Small intestine (tissue), 16 donors: ENCODE results near the gene SKAP1. TPM values are rescaled to one million over a fixed set of nuclear protein-coding genes. Genes with fewer than 3 reads are reported as not detected.

ENCODE experiments used
- DNase-seq, 2 donors: peaks; one replicate each; pipeline versions ENCODE4 v3.0.0 to v3.0.0-alpha.2; 2013
- FAIRE-seq: peaks from 2 replicates; lab custom pipeline; 2012; peaks lifted over from hg19 to GRCh38; lab: Jason Lieb, UNC
- H3K27ac ChIP-seq, 3 donors: one replicate each; pipeline ENCODE4 v1.5.1; 2013; ENCODE audit warnings: low read length in 2 of 3, mild to moderate bottlenecking in 2 of 3, control low read depth in 1 of 3, inconsistent platforms in 1 of 3, low read depth in 1 of 3, moderate library complexity in 1 of 3
- H3K27me3 ChIP-seq, 3 donors: one replicate each; pipeline ENCODE4 v1.6.1; 2013; ENCODE audit warnings: low read length in 3 of 3, inconsistent platforms in 1 of 3; ENCODE audit not compliant: control insufficient read depth in 3 of 3, insufficient read depth in 3 of 3
- H3K36me3 ChIP-seq, 3 donors: one replicate each; pipeline ENCODE4 v1.6.1; 2013; ENCODE audit warnings: low read length in 3 of 3, inconsistent platforms in 1 of 3, low read depth in 1 of 3, mild to moderate bottlenecking in 1 of 3, moderate library complexity in 1 of 3; ENCODE audit not compliant: control insufficient read depth in 3 of 3, insufficient read depth in 2 of 3
- H3K4me1 ChIP-seq, 3 donors: one replicate each; pipeline ENCODE4 v1.6.1; 2013; ENCODE audit warnings: low read length in 2 of 3, inconsistent platforms in 1 of 3, low read depth in 1 of 3, mild to moderate bottlenecking in 1 of 3, moderate library complexity in 1 of 3; ENCODE audit not compliant: control insufficient read depth in 3 of 3, insufficient read depth in 2 of 3
- H3K4me3 ChIP-seq, 3 donors: one replicate each; pipeline ENCODE4 v1.5.1; 2013; ENCODE audit warnings: low read length in 3 of 3, control low read depth in 1 of 3, inconsistent platforms in 1 of 3, low read depth in 1 of 3, mild to moderate bottlenecking in 1 of 3, moderate library complexity in 1 of 3
- H3K9me3 ChIP-seq, 2 donors: one replicate each; pipeline ENCODE4 v1.6.1; 2013; ENCODE audit warnings: low read depth in 1 of 2, low read length in 1 of 2; ENCODE audit not compliant: control insufficient read depth in 2 of 2, insufficient read depth in 1 of 2
- WGBS, 3 donors: extraction: QIAGEN DNeasy Blood & Tissue Kit; methylation state at CpG; one replicate each; pipeline ENCODE4 v1.1.7; 2013; 5-methylcytosine and 5-hydroxymethylcytosine counted together
- long read RNA-seq, 10 donors: transcript quantifications; one replicate each; lab custom pipeline, GENCODE V29; 2026
- polyA plus RNA-seq, 4 donors: library from polyadenylated mRNA; stranded (reverse) in 3 of 4; unstranded in 1 of 4; fragments of 200-250 nt in 3 of 4; fragments of 120-200 nt in 1 of 4; gene quantifications; one replicate each; pipeline versions ENCODE4 v1.2.1 to v1.2.3, GENCODE V29; 2013
- donor health status: healthy with polysubstance abuse.
- donor health status: control.
- donor health status: control.
- donor health status: Bipolar disorder and iron deficiency.
- donor health status: healthy.

Gene SKAP1
- polyA plus RNA-seq: 1 to 10 TPM; 1.8 to 8.1 (median 2.1) TPM
- long read RNA-seq, donor 1: 0 reads
- long read RNA-seq, donor 2: 0 reads
- long read RNA-seq, donor 3: 0 reads
- long read RNA-seq, donor 4: 0 reads
- long read RNA-seq, donor 5: 0 reads
- long read RNA-seq, donor 6, partial matches to known transcripts: 0 of 1 reads
- long read RNA-seq, donor 6, other reads (novel, unspliced or antisense): 0 of 1 reads
- long read RNA-seq, donor 7: 0 reads
- long read RNA-seq, donor 8: 0 reads
- long read RNA-seq, donor 9: 0 reads
- long read RNA-seq, donor 10: 0 reads

- Histone ChIP-seq H3K27ac (peak within 1 kb of the TSS in 2 of 3 donors; percentile 75 to 83), H3K36me3 (no peaks in the 10 kb centered on the region), H3K4me1 (peaks cover 0 to 3% (median 0%) of the 10 kb centered on the region in 3 donors), H3K27me3 (peaks cover 3 to 51% (median 7%) of the 10 kb centered on the region in 3 donors), H3K4me3 (peak within 1 kb of the TSS; percentile 8 to 48 (median 26)), H3K9me3 (no peaks in the 10 kb centered on the region)
- DNase-seq: peak; percentile 28 to 38
- FAIRE-seq: no peak
- WGBS, 3 donors: 15 to 20% (median 16%) methylated on average over 46 to 65 of the region's 65 CpGs
Observed at GRCh38 chr17:48429638-48430586, at the start of gene SKAP1. TSS of gene SKAP1 (minus strand) at chr17:48430214.

GRCh38 chr17:48479014-48479402, 49.0 kb upstream of the SKAP1 start:
- peaks cover 0 to 32% (median 0%) of the 10 kb centered on the region in 3 donors for H3K27me3 ChIP-seq
- DNase-seq (no peak), FAIRE-seq (no peak)
- H3K27ac ChIP-seq: no peak overlapping the region
- 51 to 72% (median 69%) methylated on average over 2 of the region's 2 CpGs for WGBS, 3 donors
- H3K4me1 ChIP-seq: peaks cover 0 to 8% (median 0%) of the 10 kb centered on the region in 3 donors
- no peak overlapping the region for H3K4me3 ChIP-seq
- no peaks in the 10 kb centered on the region for H3K36me3 ChIP-seq
- no peaks in the 10 kb centered on the region for H3K9me3 ChIP-seq

GRCh38 chr17:48478224-48479013, 48.4 kb upstream of the SKAP1 start:
- no peak for DNase-seq
- Histone ChIP-seq H3K9me3 (no peaks in the 10 kb centered on the region), H3K27ac (no peak overlapping the region), H3K4me3 (no peak overlapping the region), H3K36me3 (no peaks in the 10 kb centered on the region), H3K27me3 (peaks cover 0 to 26% (median 0%) of the 10 kb centered on the region in 3 donors), H3K4me1 (peaks cover 0 to 3% (median 0%) of the 10 kb centered on the region in 3 donors)
- WGBS, 3 donors: 47 to 57% (median 52%) methylated on average over 9 of the region's 9 CpGs
- FAIRE-seq: no peak

GRCh38 chr17:48477221-48477620, 47.2 kb upstream of the SKAP1 start:
- H3K9me3 ChIP-seq: no peaks in the 10 kb centered on the region
- WGBS, 3 donors: 36 to 46% (median 36%) methylated on average over 1 of the region's 1 CpG
- H3K27ac ChIP-seq: no peak overlapping the region
- FAIRE-seq (no peak), DNase-seq (no peak)
- H3K4me3 ChIP-seq: no peak overlapping the region
- peaks cover 0 to 27% (median 0%) of the 10 kb centered on the region in 3 donors for H3K27me3 ChIP-seq
- no peaks in the 10 kb centered on the region for H3K36me3 ChIP-seq
- no peaks in the 10 kb centered on the region for H3K4me1 ChIP-seq

- H3K9me3 ChIP-seq: no peaks in the 10 kb centered on the region
- H3K27ac ChIP-seq: no peak overlapping the region
- H3K36me3 ChIP-seq: no peaks in the 10 kb centered on the region
- no peaks in the 10 kb centered on the region for H3K4me1 ChIP-seq
- DNase-seq (no peak), FAIRE-seq (no peak)
- peaks cover 0 to 37% (median 0%) of the 10 kb centered on the region in 3 donors for H3K27me3 ChIP-seq
- WGBS, 3 donors: 48 to 65% (median 50%) methylated on average over 6 of the region's 6 CpGs
- no peak overlapping the region for H3K4me3 ChIP-seq
Observed at GRCh38 chr17:48472411-48473281, 42.6 kb upstream of the SKAP1 start.

GRCh38 chr17:48471817-48472410, 41.9 kb upstream of the SKAP1 start:
- no peaks in the 10 kb centered on the region for H3K9me3 ChIP-seq
- H3K4me1 ChIP-seq: no peaks in the 10 kb centered on the region
- DNase-seq (no peak), FAIRE-seq (no peak)
- H3K36me3 ChIP-seq: no peaks in the 10 kb centered on the region
- H3K27ac ChIP-seq: no peak overlapping the region
- WGBS, 3 donors: 18 to 63% (median 39%) methylated on average over 8 of the region's 8 CpGs
- H3K4me3 ChIP-seq: no peak overlapping the region
- peaks cover 0 to 34% (median 0%) of the 10 kb centered on the region in 3 donors for H3K27me3 ChIP-seq

- no peak for FAIRE-seq
- H3K4me3 ChIP-seq: no peak overlapping the region
- H3K27me3 ChIP-seq: peaks cover 0 to 31% (median 0%) of the 10 kb centered on the region in 3 donors
- no peak for DNase-seq
- H3K9me3 ChIP-seq: no peaks in the 10 kb centered on the region
- WGBS, 3 donors: 40 to 47% (median 43%) methylated on average over 6 of the region's 6 CpGs
- H3K36me3 ChIP-seq: no peaks in the 10 kb centered on the region
- no peak overlapping the region for H3K27ac ChIP-seq
- no peaks in the 10 kb centered on the region for H3K4me1 ChIP-seq
Observed at GRCh38 chr17:48470388-48471034, 40.5 kb upstream of the SKAP1 start.
